ENCODE data around the gene STON2. TPM values are rescaled to one million over a fixed set of nuclear protein-coding genes. Genes with fewer than 3 reads are reported as not detected.

STON2 gene
- total and polyA plus RNA-seq, 2 of the 13 experiments (the other 11 are each of a cell fraction or from before 2014, with no cell fraction given) = 2.1 to 11.0 TPM

GRCh38 chr14:81219210-81219758 is 180.8 kb downstream of the STON2 start (continued):
- TF ChIP-seq ZNF281 (CRISPR knock-in tag; IDR thresholded peaks at IDR 0.05; ENCODE audit: borderline replicate concordance) = no peak
- TF ChIP-seq ZNF619 (CRISPR knock-in tag; IDR thresholded peaks at IDR 0.05) = no peak
- peak; percentile 52; the same call in 1 of the 2 replicates for TF ChIP-seq ZNF792 (CRISPR knock-in tag; IDR thresholded peaks at IDR 0.05)
- no peak for TF ChIP-seq FOXP1 (IDR thresholded peaks at IDR 0.05)
- TF ChIP-seq FOXP1 (CRISPR knock-in tag; IDR thresholded peaks at IDR 0.05) = no peak; the same call in 1 of the 2 replicates
- no peak for TF ChIP-seq KAT7 (CRISPR knock-in tag; IDR thresholded peaks at IDR 0.05; ENCODE audit: borderline replicate concordance)
- TF ChIP-seq POLR2A (IDR thresholded peaks at IDR 0.05; ENCODE audit: insufficient read depth in 1 of 2, low read depth in 2 of 2, low read length in 2 of 2) = peak; percentile 98 to 99
- TF ChIP-seq TRIM22 (IDR thresholded peaks at IDR 0.05) = no peak
- TF ChIP-seq ZSCAN21 (CRISPR knock-in tag; IDR thresholded peaks at IDR 0.05; ENCODE audit: borderline replicate concordance) = peak; percentile 72; the same call in 1 of the 2 replicates
- TF ChIP-seq DBP (CRISPR knock-in tag; IDR thresholded peaks at IDR 0.05; ENCODE audit: not compliant biosample characterization) = no peak
- no peak for TF ChIP-seq SKIL (CRISPR knock-in tag; IDR thresholded peaks at IDR 0.05; ENCODE audit: borderline replicate concordance)
- no peak for TF ChIP-seq FOSL1 (CRISPR knock-in tag; IDR thresholded peaks at IDR 0.05; ENCODE audit: borderline replicate concordance)
- TF ChIP-seq ZNF562 (CRISPR knock-in tag; IDR thresholded peaks at IDR 0.05; ENCODE audit: borderline replicate concordance) = no peak
- TF ChIP-seq MBNL3 (CRISPR knock-in tag; conservative IDR thresholded peaks at IDR 0.05) = no peak
- TF ChIP-seq ZBTB42 (CRISPR knock-in tag; IDR thresholded peaks at IDR 0.05) = no peak
- TF ChIP-seq MLLT10 (CRISPR knock-in tag; IDR thresholded peaks at IDR 0.05) = no peak
- TF ChIP-seq MEIS1 (CRISPR knock-in tag; IDR thresholded peaks at IDR 0.05; ENCODE audit: borderline replicate concordance) = no peak
- TF ChIP-seq ZFYVE20 (CRISPR knock-in tag; IDR thresholded peaks at IDR 0.05; ENCODE audit: borderline replicate concordance, low read depth) = no peak
- peak; percentile 47; the same call in 1 of the 2 replicates for TF ChIP-seq ATF3 (CRISPR knock-in tag; IDR thresholded peaks at IDR 0.05)
- TF ChIP-seq ZNF207 (IDR thresholded peaks at IDR 0.05; ENCODE audit: borderline replicate concordance) = no peak
- no peak for TF ChIP-seq ZNF597 (CRISPR knock-in tag; IDR thresholded peaks at IDR 0.05)
- TF ChIP-seq RBM39 (IDR thresholded peaks at IDR 0.05; ENCODE audit: low read depth, low read length, poor library complexity, severe bottlenecking) = peak; percentile 53
- no peak for TF ChIP-seq KLF13 (CRISPR knock-in tag; IDR thresholded peaks at IDR 0.05)
